Measurements from ENCODE around the gene CEP97.

The CEP97 gene

DNA sequence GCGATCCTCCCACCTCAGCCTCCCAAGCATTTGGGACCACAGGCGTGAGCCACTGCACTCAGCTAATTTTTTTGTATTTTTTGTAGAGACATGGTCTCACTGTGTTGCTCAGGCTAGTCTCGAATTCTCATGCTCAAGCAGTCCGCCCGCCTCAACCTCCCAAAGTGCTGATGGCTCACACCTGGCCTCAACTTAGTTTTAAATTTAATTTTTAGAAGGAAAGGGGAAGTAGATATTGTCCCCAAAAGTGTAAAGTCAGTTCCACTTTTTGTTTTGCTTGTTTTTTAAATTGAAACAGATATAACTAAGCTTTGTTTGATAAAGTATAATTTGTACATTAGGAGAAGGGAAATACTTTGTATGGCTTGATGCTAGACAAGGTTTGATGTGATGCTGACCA lies 93.6 kb downstream of the CEP97 start:
- Histone ChIP-seq H3K4me1 (ENCODE audit: control insufficient read depth, insufficient read depth, low read length) (0 out of 2 replicates have a peak, but pooled peaks cover 4% of the 10 kb centered on the region), H3K36me3 (ENCODE audit: control insufficient read depth, insufficient read depth, low read length) (peaks cover 17% of the 10 kb centered on the region), H3K27me3 (ENCODE audit: control insufficient read depth, insufficient read depth, low read length) (no peaks in the 10 kb centered on the region), H3K27ac (ENCODE audit: low read depth, low read length) (no peak overlapping the region), H3K4me3 (ENCODE audit: low read depth, low read length) (no peak overlapping the region), H3K9ac (ENCODE audit: low read depth, low read length) (no peak overlapping the region), H3K9me3 (ENCODE audit: control insufficient read depth, insufficient read depth, low read length) (no peaks in the 10 kb centered on the region)

GRCh38 chr3:101819649-101820206 lies 95.3 kb downstream of the CEP97 start:
- Histone ChIP-seq H3K36me3 (ENCODE audit: control insufficient read depth, insufficient read depth, low read length) (peaks cover 17% of the 10 kb centered on the region), H3K4me1 (ENCODE audit: control insufficient read depth, insufficient read depth, low read length) (no peaks in the 10 kb centered on the region), H3K4me3 (ENCODE audit: low read depth, low read length) (no peak overlapping the region), H3K27ac (ENCODE audit: low read depth, low read length) (no peak overlapping the region), H3K9ac (ENCODE audit: low read depth, low read length) (no peak overlapping the region), H3K27me3 (ENCODE audit: control insufficient read depth, insufficient read depth, low read length) (no peaks in the 10 kb centered on the region), H3K9me3 (ENCODE audit: control insufficient read depth, insufficient read depth, low read length) (no peaks in the 10 kb centered on the region)
